GM21737 (cell line): ENCODE data around the gene KRTAP5-11.
"Not testable (repeated sequence)": the region's sequence is repeated elsewhere in the genome, so short reads cannot be mapped to it uniquely, and the experiment has no call there.

Source experiments
- ATAC-seq: cut with Tn5 transposase; IDR thresholded peaks from one replicate; pipeline ENCODE4 v1.9.1; 2021; ENCODE audit warnings: mild to moderate bottlenecking, moderate library complexity; ENCODE audit not compliant: unreplicated experiment

KRTAP5-11 gene, protein sequence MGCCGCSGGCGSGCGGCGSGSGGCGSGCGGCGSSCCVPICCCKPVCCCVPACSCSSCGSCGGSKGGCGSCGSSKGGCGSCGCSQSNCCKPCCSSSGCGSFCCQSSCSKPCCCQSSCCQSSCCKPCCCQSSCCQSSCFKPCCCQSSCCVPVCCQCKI

DNA sequence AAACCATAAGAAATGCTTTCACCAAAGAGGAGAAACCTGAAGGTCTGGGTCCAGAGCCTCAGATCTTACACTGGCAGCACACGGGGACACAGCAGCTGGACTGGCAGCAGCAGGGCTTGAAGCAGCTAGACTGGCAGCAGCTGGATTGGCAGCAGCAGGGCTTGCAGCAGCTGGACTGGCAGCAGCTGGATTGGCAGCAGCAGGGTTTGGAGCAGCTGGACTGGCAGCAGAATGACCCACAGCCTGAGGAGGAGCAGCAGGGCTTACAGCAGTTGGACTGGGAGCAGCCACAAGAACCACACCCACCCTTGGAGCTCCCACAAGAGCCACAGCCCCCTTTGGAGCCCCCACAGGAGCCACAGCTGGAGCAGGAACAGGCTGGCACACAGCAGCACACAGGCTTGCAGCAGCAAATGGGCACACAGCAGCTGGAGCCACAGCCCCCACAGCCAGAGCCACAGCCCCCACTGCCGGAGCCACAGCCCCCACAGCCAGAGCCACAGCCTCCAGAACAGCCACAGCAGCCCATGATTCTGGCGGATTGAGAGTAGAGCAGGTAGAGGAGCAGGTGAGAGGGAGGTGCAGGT lies at the start of gene KRTAP5-11:
KRTAP5-11 (minus strand) TSS at position 567 of the 587 bp plus-strand sequence; CDS start at position 529, 38 bp downstream.
- no peak for ATAC-seq

DNA sequence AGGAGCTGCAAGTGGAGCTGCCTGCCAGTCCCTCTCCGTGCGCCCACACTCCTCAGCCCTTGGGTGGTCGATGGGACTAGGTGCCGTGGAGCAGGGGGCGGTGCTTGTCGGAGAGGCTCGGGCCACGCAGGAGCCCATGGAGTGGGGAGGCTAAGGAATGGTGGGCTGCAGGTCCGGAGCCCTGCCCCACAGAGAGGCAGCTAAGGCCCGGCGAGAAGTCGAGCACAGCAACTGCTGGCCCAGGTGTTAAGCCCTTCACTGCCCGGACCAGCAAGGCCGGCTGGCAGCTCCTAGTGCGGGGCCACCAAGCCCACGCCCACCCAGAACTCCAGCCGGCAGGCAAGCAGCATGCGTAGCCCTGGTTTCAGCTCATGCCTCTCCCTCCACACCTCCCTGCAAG lies 48.9 kb upstream of the KRTAP5-11 start:
- ATAC-seq, result not testable (repeated sequence)

DNA sequence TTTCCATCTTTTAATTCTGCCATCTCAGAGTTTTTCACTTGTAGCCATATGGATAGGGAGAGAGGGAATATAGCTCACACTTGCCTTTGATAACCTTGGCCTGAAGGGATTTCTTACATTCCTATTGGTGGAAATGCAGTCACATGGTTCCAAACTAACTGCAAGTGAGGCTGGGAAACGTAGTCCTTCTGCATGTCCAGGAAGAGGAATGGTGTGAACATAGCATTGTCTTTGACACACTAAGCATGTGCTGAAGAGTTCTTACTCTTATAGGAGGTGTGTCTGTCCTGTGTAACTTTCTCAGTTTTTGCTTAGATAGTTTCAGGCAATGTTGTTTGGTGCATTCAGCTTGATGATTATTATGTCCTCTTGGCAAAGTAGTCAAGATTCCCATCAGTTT lies 47.4 kb upstream of the KRTAP5-11 start:
- not testable (repeated sequence) for ATAC-seq

DNA sequence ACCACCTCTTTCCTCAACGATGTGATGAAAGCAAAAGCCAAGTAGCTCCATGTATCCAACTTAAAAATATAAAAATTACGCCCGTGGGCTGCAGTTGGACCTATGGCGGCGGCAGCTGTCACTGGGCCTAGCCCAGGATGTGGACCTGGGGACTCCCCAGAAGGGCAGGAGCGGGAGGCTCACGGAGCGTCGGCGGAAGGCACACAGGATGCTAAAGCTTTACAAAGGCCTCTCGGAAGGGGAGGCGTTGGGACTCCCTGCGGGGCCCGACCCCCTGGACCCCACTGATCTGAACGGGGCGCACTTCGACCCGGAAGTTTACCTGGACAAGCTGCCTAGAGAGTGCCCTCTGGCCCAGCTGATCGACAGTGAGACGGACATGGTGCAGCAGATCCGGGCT lies 46.3 kb upstream of the KRTAP5-11 start:
- not testable (repeated sequence) for ATAC-seq

DNA sequence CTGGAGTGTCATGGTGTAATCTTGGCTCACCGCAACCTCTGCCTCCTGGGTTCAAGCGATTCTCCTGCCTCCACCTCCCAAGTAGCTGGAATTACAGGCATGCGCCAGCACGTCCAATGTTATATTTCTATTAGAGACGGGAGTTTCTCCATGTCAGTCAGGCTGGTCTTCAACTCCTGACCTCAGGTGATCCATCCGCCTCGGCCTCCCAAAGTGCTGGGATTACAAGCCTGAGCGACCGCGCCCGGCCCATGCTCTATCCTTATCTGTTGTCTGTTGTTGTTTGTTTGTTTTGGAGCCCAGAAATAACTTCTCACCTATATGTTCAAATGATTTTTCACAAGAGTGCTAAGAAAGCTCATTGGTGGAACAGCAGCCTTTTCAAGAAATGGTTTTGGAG lies 40.6 kb upstream of the KRTAP5-11 start:
- ATAC-seq, result not testable (repeated sequence)

DNA sequence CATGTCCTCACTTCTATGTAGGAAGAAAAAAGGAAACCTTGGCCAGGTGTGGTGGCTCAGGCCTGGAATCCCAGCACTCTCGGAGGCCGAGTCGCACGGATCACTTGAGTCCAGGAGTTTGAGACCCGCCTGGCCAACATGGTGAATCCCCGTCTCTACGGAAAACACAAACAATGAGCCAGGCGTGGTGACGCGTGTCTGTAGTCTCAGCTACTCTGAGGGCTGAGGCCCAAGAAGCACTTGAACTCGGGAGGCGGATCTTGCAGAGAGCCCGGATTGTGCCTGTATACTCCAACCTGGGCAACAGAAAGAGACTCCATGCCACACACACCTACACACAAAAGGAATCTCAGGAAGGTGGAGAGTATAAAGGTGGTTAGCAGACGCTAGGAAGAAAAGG lies 39.9 kb upstream of the KRTAP5-11 start:
- not testable (repeated sequence) for ATAC-seq

DNA sequence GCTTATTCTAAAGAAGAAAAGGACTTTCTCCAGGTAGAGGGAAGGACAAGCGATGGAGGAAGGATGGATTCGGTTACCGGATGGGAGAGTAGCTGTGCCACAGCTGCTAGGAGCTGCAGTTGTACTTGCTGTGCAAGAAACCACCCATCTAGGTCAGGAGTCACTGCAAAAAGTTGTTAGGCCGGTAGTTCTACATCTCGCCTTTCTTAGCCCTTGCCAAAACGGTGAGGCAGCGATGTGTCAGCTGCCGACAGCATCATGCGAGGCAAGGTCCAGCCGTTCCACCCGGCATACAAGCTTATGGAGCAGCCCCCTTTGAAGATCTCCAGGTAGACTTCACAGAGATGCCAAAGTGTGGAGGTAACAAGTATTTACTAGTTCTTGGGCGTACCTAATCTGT lies 32.3 kb upstream of the KRTAP5-11 start:
- not testable (repeated sequence) for ATAC-seq

DNA sequence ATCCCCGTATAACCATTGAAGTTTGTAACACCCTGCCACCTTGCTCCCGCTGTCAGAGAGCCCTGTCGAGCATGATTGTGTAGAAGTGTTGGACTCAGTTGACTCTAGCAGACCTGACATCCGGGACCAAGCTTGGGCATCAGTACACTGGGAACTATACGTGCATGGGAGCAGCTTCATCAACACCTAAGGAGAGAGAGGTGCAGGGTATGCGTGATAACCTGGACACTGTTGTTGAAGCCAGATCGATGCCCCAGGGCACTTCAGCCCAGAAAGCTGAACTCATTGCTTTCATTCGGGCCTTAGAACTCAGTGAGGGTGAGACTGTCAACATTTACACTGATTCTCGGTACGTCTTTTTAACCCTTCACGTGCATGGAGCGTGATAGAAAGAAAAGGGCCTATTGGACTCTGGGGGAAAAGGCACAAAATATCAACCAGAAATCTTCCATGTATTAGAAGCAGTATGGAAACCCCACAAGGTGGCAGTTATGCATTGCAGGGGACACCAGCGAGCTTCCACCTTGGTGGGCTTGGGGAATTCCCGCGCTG lies 31.8 kb upstream of the KRTAP5-11 start:
- not testable (repeated sequence) for ATAC-seq

DNA sequence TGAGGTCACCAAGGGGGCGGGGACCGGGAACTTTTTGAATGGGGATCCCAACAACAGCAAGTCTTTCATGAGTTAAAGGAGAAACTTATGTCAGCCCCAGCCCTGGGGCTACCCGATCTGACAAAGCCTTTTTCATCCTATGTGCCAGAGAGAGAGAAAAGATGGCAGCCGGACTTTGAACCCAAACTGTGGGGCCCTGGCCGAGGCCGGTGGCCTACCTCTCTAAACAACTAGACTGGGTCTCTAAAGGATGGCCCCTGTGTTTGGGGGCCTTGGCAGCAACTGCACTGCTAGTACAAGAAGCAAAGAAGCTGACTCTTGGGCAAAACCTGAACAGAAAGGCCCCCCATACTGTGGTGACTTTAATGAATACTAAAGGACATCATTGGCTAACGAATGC lies 31.3 kb upstream of the KRTAP5-11 start:
- not testable (repeated sequence) for ATAC-seq

DNA sequence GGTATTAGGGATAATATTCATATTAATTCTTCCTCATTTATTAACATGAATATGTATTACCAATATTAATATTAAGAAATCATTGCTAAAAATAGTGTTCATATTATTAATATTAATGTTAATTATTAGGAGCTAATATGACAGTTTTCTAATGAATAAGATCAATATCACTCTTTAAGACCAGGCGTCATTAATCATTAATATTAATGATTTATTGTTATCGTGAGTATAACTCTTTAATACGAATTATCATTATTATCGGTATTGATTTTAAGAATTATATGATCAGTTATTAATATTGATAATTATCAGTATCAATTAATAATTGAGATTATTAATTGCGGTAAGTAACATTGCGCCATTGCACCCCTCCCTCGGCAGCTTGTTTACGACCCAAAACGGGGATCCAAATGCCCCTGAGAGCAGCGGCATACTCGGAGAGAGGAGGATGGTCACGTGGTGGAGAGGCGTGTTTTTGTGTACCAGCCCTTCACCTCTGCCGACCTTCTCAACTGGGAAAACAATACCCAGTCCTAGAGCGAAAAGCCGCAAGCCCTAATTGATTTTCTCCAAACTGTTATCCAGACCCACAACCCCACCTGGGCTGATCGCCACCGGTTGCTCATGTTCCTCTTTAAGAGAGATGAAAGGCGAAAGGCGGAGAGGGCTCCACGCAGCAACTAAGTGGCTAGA lies 28.7 kb upstream of the KRTAP5-11 start:
- not testable (repeated sequence) for ATAC-seq

DNA sequence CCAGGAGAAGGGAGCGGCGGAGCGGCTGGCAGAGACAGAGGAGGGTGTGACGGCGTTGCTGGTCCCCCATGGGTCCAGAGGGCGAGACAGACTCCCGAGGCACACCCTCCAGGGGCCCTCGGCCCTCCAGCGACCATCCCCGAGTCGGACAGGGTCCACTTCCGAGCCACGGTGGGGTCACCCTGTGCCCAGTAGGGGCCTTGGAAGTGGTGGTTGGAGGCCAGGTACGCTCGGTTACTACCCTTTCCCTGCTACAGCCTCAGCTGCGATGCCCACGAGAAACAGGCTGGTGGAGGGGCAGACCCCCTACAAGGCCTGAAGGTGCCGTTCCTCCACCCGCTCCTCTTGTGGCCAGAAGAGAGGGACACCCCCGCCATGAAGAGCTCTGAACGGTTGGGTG lies 25.6 kb upstream of the KRTAP5-11 start:
- not testable (repeated sequence) for ATAC-seq

DNA sequence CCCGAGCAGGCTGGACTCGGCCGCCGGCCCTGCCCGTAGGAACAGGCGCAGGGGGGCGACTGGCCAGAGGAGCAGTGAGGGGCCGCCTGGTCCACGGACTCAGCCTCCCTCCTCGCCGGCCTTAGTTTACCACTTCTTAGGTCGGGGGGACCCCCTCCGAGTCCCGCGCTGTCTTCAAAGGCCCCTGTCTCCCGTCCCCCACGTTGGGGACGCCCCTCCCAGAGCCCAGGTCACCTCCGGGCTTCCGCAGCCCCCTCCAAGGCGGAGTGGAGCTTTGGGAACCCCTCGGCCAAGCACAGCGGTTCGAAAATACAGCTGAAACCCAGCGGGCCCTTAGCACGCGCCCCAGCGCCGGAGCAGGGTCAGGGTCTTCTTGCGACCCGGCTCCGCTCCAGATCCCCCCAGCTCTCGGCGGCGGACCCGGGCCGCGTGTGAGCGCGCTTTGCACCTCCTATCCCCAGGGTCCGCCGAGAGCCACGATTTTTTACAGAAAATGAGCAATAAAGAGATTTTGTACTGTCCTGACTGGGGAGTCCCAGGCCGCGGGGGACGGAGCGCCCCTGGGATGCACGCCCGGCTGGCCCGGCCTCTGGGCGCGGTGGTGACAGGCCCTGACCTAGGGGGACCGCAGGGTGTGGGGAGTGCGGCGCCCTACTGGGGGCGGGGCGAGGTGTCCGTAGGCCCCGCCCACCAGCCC lies 25.0 kb upstream of the KRTAP5-11 start:
- not testable (repeated sequence) for ATAC-seq

DNA sequence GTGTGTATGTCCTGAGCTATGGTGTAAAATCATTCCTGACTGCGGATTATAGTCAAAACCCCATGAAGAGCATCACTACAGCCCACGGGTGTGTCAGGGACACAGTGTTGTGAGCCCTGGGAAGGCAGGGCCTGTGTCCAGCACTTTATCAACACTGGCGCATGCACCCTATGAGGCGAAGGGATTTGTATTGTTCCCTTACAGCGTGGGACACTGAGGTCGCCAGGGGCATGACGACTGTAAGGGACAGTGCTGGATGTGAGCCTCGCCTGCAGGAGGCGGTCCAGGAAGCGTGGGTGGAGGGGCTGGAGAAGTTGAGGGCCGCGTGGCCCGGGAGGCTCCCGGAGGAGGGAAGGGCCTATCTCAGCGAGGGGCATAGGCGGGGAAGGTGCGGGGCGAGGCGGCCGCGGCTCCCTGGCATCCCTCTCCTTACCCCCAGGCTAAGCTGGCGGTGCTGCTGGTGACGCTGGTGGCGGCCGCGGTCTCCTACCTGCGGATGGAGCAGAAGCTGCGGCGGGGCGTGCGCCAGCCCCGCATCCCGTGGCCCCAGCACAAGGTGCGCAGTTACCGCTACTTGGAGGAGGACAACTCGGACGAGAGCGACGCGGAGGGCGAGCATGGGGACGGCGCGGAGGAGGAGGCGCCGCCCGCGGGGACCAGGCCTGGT lies 24.3 kb upstream of the KRTAP5-11 start:
- not testable (repeated sequence) for ATAC-seq

DNA sequence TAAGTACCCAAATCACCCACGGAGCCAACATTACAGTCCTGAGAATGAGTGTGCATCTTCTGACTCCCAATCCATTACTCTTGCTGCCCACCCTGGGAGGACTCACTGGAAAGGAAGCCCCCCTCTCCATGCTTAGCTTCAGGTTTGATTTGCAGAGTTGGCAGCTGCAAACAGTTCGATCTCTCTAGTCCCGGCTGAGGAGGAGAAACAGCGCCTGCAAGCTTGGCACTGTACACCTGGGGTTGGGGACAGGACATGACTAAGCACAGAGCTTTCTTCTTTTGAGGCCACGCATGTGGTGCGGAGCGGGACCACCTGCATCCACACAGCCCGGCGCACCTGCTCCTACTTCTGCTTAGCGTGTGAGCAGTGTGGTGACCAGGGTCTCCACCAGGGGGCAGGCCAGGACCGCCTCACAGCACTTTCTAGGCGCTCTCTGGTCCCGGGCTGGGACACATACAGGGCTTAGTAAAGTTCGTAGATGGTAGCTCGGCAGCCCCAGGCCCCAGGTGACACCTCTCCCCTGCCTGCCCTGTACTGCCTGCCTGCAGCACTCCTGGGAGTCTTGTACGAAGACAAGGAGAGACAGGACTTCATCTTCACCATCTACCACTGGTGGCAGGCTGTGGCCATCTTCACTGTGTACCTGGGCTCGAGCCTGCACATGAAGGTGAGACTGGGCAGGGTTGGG lies 22.3 kb upstream of the KRTAP5-11 start:
- not testable (repeated sequence) for ATAC-seq

DNA sequence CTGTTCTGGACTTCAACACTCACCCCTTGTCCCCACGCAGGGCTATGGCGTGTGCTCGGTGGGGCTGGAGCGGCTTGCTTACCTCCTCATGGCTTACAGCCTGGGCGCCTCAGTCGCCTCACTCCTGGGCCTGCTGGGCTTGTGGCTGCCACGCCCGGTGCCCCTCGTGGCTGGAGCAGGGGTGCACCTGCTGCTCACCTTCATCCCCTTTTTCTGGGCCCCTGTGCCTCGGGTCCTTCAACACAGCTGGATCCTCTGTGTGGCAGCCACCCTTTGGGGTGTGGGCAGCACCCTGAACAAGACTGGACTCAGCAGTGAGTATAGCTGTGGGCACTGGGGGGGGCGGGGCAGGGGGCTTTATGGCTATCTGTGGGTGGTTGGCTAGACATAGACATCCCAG lies 20.5 kb upstream of the KRTAP5-11 start:
- ATAC-seq, result not testable (repeated sequence)

DNA sequence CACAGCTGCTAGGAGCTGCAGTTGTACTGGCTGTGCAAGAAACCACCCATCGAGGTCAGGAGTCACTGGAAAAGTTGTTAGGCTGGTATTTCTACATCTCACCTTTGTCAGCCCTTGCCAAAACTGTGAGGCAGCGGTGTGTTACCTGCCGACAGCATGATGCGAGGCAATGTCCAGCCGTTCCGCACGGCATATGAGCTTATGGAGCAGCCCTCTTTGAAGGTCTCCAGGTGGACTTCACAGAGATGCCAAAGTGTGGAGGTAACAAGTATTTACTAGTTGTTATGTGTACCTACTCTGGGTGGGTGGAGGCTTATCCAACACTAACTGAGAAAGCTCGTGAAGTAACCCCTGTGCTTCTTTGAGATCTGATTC lies 6.9 kb upstream of the KRTAP5-11 start:
- not testable (repeated sequence) for ATAC-seq

DNA sequence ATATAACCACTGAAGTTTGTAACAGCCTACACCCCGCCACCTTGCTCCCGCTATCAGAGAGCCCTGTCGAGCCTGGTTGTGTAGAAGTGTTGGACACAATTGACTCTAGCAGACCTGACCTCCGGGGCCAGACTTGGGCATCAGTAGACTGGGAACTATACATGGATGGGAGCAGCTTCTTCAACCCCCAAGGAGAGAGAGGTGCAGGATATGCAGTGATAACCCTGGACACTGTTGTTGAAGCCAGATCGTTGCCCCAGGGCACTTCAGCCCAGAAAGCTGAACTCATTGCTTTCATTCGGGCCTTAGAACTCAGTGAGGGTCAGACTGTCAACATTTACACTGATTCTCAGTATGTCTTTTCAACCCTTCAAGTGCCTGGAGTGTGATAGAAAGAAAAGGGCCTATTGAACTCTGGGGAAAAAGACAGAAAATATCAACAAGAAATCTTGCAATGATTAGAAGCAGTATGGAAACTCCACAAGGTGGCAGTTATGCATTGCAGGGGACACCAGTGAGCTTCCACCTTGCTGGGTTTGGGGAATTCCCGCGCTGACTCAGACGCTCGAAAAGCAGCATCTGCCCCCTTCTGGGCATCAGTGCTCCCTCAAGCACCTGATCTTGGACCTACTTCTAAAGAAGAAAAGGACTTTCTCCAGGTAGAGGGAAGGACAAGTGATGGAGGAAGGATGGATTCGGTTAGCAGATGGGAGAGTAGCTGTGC lies 6.3 kb upstream of the KRTAP5-11 start:
- not testable (repeated sequence) for ATAC-seq

DNA sequence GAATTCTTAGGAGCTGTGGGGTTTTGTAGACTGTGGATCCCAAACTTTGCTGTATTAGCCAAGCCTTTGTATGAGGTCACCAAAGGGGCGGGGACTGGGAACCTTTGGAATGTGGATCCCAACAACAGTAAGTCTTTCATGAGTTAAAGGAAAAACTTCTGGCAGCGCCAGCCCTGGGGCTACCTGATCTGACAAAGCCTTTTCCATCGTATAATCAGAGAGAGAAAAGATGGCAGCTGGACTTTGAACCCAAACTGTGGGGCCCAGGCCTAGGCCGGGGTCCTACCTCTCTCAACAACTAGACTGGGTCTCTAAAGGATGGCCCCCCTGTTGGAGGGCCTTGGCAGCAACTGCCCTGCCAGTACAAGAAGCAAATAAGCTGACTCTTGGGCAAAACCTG lies 5.6 kb upstream of the KRTAP5-11 start:
- ATAC-seq, result not testable (repeated sequence)

DNA sequence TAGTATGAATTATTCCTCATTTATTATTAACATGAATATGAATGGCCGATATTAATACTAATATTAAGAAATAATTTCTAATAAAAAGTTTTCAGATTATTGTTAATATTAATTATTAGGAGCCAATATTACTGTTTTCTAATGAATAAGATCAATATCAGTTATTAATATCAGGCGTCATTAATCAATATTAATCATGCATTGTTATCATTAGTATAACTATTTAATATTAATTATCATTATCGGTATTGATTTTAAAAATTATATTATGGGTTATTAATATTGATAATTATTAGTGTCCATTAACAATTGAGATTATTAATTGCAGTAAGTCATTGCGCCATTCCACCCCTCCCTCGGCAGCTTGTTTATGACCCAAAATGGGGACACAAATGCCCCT lies 3.0 kb upstream of the KRTAP5-11 start:
- ATAC-seq, result not testable (repeated sequence)
